Cerebellar nuclear complex (tissue), 1 donor: Measurements from ENCODE around the gene TCP11X2.
"Not testable (repeated sequence)": the region's sequence is repeated elsewhere in the genome, so short reads cannot be mapped to it uniquely, and the experiment has no call there.

Experiments used
- DNase-seq, 2 experiments: peaks; one replicate each; lab custom pipeline; 2025; lab: John Stamatoyannopoulos, UW

TCP11X2 gene

GRCh38 chrX:102471762-102472220, at the start of gene TCP11X2:
Gene TCP11X2 (minus strand): TSS chrX:102471812.
- DNase-seq, result not testable (repeated sequence)

DNA sequence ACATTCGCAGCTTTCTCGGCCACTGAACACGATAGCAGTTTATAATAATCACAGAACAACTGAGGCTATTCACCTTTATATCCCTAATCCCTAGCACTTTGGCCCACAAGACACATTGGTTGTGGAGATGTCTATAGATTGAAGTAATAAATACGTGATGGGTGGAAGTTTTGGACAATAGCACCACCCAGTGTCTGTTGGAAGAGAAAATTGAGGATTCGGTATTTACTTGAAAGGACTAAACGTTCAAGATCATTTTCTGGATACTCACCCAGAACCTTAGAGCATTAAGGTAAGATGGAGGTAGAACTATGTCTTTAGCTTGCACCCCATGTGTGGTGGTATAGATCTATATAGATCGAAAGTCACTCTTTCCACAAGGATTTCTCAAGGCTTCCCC, 45.7 kb upstream of the TCP11X2 start:
- no peak for DNase-seq

DNA sequence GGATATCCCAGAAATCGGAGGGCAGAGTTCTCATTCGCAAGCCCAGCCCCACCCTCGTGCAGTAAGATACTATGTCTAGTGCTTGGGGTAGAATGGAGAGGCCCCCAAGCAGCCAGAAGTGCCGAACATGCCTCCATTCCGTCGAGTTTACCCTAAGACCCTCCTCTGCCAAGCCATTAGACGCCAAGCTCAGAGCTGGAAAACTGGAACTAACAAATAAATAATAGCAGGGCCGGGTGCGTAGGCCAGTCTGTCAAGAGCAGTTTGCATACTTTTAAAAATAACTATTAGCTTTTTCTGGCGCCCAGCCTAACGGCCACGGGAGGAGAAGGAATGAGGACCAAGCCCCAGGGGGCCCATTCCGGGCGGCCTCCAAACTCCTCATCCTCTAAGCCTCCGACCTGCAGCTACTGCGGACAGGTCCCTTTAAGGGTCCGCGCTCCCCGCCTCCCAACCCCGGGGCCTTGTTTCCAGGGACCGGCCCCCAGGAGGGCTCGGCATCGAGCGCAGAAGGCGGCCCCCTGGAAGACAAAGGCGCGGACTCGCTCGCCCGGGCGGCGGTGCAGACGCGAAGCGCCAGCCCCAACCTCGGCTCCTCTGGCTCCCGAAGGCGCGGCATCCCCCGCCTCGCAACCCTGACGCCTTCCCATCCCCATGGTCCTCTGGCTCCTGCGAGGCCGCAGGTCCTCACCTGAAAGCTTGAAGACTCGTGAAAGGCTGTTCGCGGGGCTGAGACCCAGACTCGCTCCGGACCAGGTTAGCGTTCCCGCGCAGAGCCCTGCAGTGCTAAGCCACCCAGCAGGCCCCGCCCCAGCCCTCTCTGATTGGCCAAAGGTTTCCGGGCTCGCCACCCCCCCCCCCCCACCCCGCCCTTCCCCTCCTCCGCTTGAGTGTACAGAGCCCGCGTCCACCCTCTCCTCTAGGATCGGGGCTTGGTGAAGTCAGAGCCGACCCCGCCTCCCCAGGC, 44.6 kb upstream of the TCP11X2 start, which contains the start of gene TMSB15A:
Gene TMSB15A, minus strand, starts transcription at position 765 of the 967 bp plus-strand sequence.
- DNase-seq, result peak in 1 of 2 experiments; percentile 16

- DNase-seq, result no peak
Measured at GRCh38 chrX:102514536-102514935, 42.9 kb upstream of the TCP11X2 start.

- DNase-seq, result no peak
Measured at GRCh38 chrX:102498732-102499131, 27.1 kb upstream of the TCP11X2 start.

DNA sequence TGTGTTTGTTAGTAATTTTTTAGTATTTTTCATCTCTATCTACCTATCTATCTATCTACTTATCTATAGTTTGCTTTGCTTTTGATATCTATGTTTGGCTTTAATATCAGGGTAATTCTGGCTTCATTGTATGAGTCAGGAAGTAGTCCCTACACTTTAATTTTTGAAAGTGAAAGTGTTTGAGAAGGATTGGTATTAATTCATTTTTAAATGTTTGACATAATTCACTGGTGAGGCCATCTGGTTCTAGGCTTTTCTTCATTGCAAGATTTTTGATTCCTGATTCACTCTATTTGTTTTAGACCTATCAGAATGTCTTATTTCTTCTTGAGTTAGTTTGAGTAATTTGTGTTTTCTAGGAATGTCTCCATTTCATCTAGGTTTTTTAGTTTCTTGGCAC, 20.2 kb upstream of the TCP11X2 start:
- DNase-seq, result no peak

- DNase-seq, result not testable (repeated sequence)
Measured at GRCh38 chrX:102478765-102479164, 7.2 kb upstream of the TCP11X2 start.

DNA sequence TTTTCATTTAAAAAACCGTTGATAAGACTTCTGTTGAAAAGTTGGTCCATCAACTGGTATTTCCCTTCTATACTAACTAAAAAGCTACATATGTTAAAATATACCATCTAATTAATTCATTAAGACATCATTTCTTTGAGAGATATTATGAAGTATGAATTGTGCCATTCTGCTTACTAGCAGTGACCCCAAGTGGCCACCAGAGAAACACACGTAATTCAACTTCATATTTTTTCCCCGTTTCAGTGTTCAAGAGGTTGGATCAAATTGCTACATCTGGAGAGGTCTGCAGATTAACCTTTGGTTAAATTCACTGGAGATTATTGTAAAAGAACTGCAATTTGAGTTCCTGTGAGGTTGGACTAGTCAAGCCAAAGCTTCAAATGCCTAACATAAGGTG, 1.4 kb downstream of the TCP11X2 start:
- not testable (repeated sequence) for DNase-seq

DNA sequence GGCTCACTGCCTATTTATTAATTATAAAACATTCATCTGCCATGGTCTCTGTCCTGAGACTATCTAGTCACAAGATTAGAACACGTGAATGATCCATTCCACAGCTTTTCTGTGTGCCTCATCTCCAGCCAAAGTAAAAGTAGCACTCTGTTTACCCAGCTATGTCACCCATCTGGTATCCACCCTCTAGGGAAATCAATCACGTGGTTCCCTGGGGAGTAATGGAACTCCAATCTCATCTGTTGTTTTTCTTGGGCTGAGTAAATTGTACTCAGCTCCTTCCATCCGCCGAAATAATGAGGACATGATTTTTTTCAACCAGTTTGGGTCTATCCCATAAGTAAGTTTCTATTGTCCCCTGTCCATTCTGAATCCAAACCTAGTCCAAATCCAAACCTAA, 13.0 kb downstream of the TCP11X2 start:
- not testable (repeated sequence) for DNase-seq

DNA sequence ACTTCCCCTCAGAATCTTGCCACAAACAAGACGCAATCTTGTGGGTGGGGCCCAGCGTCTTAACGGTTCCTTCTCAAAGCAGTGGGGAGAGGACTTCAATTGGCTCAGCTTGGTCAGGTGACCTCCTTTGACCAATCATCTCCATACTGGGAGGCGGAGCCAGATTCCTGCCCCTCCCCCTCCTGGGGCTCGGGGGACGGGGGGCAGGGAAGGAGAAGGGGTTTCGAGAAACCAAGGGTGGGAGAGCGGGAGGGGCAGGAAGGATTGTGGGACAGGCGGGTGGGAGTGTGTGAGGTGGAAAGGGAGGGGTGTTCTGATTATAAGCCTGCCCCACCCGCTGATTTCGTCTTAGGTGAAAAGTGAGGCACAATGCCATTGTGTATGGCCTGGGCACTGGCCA, 31.7 kb downstream of the TCP11X2 start, which contains the start of gene NXF2B:
Gene NXF2B, minus strand, starts transcription at position 101 of the 400 bp plus-strand sequence. CDS start 59,972 bp downstream, outside the sequence.
- DNase-seq, result not testable (repeated sequence)

- DNase-seq, result not testable (repeated sequence)
Measured at GRCh38 chrX:102414493-102414892, 57.1 kb downstream of the TCP11X2 start.
